ENCODE results near the gene SLC7A6.

DNA sequence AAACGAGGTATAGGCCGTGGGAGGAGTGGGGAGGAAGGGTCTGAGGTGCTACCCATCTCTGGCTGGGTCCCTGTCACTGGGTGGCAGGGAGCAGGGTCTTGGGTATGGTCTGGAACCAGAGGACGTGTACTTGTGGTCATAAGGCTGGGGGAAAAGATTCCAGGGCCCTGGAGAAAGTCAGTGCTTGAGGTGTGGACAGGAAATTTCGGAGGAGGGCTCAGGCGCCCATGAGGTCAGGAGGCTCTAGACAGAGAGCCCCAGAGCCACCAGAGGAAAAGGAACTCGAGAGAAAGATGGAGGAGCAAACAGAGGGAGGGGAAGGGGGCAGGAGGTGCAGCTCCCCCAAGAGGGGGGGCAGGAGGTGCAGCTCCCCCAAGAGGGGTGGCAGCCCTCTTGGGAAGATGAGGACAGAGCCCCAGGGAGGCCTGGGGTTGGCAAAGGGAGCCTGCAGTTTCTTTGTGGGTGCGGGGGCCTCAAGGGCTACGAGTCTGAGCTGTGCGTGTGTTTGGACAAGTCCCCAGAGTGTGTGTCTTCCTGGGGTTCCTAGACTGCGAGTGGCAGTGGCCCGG, 683 bp upstream of the SLC7A6 start:
- TF ChIP-seq CTCF (conservative IDR thresholded peaks at IDR 0.05; ENCODE audit: low read length) (no peak), EZH2phosphoT487 (IDR thresholded peaks at IDR 0.05; ENCODE audit: borderline replicate concordance, low read depth, low read length) (no peak)

Data from OCI-LY7 (cell line).